HG03342 (cell line): ENCODE results near the gene BCAS3.
"Not testable (repeated sequence)": the region's sequence is repeated elsewhere in the genome, so short reads cannot be mapped to it uniquely, and the experiment has no call there.

Experiments
- ATAC-seq: cut with Tn5 transposase; IDR thresholded peaks from one replicate; pipeline ENCODE4 v1.9.1; 2021; ENCODE audit warnings: mild to moderate bottlenecking, moderate library complexity; ENCODE audit not compliant: unreplicated experiment

The BCAS3 gene

DNA sequence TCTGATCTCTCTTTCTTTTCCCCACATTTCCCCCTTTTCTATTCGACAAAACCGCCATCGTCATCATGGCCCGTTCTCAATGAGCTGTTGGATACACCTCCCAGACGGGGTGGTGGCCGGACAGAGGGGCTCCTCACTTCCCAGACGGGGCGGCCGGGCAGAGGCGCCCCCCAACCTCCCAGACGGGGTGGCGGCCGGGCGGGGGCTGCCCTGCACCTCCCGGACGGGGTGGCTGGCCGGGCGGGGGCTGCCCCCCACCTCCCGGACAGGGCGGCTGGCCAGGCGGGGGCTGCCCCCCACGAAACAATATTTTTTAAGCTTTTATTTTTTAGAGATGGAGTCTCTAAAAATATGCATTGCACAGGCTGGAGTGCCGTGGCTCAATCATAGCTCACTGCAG is 299.2 kb downstream of the BCAS3 start:
- ATAC-seq, result not testable (repeated sequence)

- no peak for ATAC-seq
These were observed 311.7 kb downstream of the BCAS3 start for GRCh38 chr17:60989379-60989778.

- no peak for ATAC-seq
These were observed 312.2 kb downstream of the BCAS3 start for GRCh38 chr17:60989846-60990245.

DNA sequence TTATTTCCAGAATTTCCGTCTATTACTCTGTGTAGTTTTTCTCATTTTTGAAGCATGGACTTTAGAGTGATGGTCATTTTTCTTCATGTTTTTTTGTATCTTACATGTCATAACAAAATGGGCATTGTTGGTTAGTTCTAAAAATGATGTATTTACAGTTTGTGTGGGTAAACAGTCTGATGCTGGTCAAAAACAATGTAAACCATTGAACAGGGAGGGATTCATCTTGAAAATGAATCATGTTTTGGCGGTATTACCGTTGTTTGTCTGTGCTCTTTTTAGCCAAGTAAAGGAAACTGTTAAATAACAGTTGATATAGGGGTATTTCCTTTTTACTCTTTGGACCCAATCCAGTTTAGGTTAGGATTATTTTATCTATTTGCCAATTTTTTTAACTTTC is 315.8 kb downstream of the BCAS3 start:
- no peak for ATAC-seq

DNA sequence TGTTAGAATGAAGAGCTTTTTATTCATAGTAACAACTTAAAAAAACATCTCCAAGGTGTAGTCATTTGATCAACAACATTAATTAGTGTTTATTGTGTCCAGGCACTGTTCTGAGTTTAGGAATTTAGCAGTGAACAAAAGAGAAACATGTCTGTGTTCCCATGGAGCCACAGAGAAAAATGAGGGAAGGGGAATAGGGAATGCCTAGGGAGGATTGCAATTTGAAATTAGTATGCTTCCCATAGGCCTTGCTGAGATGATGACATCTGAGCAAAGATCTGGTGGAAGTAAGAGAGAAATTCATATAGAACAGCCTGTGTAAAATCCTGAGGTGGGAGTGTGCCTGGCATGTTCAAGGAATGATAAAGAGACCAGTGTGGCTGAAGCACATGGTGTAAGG is 318.0 kb downstream of the BCAS3 start:
- ATAC-seq, result no peak

DNA sequence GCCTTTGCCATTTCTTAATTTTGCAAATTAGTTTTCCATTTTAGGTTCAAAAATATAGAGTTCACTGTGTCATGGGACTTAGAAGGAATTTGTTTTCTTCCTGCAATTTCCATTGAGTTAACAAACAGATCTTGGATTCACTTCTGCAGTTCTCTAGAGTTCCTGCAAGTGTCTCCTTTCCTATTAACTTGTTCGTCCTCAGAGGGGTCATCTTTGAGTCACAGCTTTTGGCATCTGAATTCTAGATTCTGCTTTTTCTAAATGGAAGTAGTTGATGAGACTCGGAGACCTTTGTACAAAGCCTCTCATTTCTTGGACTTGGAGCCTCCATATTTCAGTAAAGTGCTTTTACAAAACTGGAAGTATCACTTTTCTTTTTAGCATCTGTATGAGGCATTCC is 323.3 kb downstream of the BCAS3 start:
- no peak for ATAC-seq

DNA sequence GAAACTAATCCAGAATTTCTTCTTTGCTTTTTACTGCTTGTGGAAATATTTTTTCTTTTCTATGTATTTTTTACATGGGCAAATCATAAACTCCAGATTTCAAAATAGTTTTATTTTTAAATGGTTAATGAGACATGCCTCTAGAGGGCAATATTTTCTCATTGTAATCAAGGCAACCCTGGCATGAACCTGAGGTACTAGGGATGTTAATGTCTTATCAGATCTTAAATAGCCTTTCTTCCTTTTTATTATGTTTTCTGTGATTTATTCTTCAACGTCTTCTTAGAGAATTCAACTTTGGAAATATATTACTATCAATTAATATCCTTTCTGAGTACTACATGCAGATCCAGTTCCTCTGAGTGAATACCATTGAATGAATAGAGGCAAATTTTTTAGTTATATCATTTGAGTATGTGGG is 324.7 kb downstream of the BCAS3 start:
- ATAC-seq, result no peak

- ATAC-seq, result no peak
These were observed 327.7 kb downstream of the BCAS3 start for GRCh38 chr17:61005358-61005757.

DNA sequence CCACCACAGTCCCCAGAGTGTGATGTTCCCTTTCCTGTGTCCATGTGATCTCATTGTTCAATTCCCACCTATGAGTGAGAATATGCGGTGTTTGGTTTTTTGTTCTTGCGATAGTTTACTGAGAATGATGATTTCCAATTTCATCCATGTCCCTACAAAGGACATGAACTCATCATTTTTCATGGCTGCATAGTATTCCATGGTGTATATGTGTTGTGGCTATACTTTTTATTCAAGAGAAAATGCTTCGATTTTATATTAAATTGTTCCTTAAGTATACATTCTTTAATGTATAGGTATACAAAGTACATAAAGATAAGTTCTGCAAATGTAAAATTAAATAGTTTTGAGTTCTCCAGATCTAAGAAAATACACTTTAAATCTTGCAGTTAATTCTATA is 328.3 kb downstream of the BCAS3 start:
- ATAC-seq, result not testable (repeated sequence)

DNA sequence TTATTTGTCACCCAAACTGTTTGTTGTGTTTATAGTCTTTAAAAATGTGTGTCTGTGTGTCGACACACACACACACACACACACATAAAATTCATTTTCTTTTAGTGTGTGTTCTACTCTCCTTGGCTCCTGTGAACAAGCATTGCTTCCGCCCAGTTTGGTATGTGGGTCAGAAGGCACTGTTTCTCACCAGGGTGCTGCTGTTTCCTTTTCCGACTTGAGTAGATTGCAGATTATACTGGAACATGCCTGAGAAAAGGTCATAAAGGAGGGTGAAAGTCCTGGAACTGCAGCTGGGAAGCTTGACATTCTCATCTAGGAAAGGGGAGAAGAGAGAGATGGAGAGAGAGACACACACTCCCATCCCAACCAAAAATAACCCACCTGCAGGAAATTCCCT is 330.3 kb downstream of the BCAS3 start:
- ATAC-seq, result no peak

- ATAC-seq, result no peak
These were observed 332.0 kb downstream of the BCAS3 start for GRCh38 chr17:61009663-61010062.

DNA sequence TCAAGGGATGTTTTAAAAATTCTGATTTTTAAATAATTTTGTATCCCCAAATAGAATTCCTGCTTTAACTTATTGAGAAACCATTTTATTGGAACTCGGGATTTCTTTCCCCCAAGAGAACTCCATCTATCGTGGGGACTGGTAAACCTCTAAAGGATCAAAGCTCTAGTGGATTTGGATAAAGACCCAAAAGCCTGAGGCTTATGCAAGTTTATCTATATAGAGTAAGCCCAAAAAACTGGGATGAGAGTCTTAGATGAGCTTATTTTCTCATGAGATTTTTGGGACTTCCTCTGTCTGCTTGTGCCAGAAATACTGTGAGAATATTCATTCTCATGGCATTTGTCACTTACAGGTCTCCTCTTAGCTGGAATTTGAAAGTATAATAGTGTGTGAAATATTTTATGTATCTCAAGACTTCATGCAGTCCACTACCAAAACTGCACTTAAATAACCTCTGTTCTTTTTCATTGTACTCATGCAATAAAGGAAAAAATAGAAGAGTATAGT is 333.1 kb downstream of the BCAS3 start:
- no peak for ATAC-seq

GRCh38 chr17:61011251-61011650 is 333.6 kb downstream of the BCAS3 start:
- no peak for ATAC-seq

DNA sequence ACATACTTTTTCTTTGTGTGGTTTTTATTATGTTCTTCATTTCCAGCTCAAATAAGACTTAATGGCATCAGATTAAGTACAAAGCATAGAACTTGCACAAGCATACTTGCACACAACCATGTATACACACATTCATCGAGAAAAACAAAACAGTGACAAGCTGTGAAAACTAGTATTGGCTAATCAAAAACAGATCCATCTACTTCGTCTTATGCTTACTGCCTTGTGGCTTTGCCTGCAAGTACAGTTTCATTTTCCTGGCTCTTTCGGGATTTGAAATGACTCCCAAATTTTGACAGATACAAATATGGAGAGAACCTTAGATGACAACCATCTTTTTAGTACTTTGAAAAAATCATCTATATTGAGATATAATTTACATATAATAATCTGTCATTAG is 338.3 kb downstream of the BCAS3 start:
- no peak for ATAC-seq

- ATAC-seq, result no peak
These were observed 339.8 kb downstream of the BCAS3 start for GRCh38 chr17:61017317-61018006.

DNA sequence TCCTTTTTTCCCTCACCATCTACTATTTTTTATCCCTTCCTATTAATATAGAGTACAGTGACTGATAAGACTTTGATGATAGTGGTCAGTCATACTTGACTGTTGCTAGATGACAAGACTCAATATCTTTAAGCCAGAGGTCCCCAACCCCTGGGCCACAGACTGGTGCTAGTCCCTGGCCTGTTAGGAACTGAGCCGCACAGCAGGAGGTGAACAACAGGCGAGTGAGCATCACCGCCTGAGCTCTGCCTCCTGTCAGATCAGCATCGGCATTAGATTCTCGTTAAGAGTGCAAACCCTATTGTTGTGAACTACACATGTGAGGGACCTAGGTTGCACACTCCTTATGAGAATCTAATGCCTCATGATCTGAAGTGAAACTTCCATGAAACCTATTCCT is 341.3 kb downstream of the BCAS3 start:
- no peak for ATAC-seq

DNA sequence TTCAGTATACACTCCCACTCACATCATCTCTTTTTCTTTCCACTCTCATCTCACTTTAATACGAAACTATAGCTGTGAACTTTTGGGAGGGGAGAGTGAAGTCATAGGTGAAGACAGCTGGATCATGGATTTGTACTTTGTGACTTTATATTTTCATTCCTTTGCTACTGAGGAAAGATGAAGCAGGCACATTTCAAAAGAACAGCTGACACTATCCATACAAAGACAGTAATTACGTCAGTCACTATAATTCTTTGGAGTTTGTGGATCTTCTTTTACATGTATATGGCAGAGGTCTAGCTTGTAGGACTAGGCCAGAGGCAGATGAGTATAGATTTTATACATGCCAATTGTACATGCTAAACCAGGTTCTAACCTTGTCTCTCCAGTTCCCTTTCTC is 346.3 kb downstream of the BCAS3 start:
- no peak for ATAC-seq

DNA sequence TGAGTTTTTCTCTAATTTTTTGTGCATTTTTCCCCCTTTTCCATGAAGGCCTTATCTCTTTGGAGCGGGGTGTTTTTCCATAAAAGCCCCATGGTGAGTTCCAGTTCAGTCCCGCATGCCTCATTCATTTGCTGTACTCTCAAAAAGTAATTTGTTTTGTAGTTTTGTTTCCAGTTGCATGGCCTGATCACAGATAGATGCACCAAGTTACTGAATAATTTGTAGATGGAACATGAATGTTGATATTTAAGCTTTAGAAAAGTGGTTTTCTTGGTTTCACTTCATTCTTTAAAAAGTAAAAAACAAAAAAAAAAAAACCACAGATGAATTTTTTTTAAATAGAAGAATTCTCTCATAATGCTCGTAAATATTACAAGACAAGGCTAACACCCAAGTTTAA is 349.2 kb downstream of the BCAS3 start:
- no peak for ATAC-seq

GRCh38 chr17:61029181-61029580 is 351.5 kb downstream of the BCAS3 start:
- no peak for ATAC-seq

- ATAC-seq, result no peak
These were observed 363.0 kb downstream of the BCAS3 start for GRCh38 chr17:61040666-61041065.

DNA sequence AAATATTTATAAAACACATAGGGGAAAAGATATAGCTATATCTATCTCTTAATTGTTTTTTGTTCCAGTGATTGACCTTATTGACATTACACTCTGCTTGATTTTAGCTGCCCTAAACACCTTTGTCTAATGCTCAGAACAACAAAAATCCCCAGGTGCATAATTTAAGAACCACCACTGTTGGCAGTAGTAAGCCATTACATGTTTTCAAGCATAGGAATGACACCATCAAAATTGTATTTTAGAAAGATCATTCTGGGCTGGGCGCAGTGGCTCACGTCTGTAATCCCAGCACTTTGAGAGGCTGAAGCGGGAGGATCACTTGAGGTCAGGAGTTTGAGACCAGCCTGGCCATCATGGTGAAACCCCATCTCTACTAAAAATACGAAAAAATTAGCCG is 364.7 kb downstream of the BCAS3 start:
- not testable (repeated sequence) for ATAC-seq

DNA sequence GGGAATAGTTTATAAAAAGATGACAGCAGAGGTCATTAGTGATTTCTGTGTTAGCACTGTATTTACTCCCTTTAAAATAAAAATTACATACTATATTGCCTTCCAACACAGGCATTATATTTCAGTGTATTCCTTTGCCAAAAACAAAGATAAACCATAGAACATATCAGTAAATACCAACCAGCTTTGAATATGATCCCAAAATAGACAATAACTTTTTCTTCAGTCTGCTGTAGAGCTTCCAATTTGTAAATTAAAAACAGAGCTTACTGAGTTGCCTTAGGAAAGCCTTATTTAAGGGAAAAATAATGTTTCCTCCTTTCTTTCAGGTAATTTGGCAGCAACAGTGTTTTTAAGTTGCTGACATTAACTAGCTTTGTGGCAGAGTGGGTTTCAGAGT is 369.9 kb downstream of the BCAS3 start:
- ATAC-seq, result no peak
